HepG2 (cell line): Measurements from ENCODE around the gene MORF4L1.

Experiments
- CREM ChIP-seq, 2 experiments: sonication (generic) in 1 of 2; formaldehyde crosslinking in 1 of 2; IDR thresholded peaks; 2 replicates each; pipeline versions ENCODE4 v1.4.0 to v1.6.1; 2016 to 2020; ENCODE audit warnings: antibody characterized with exemption in 1 of 2, mild to moderate bottlenecking in 1 of 2, missing genetic modification reagents in 1 of 2
- EHMT2 ChIP-seq: fragments of 200-600 bp; sonication (generic); IDR thresholded peaks from 2 replicates; pipeline ENCODE4 v1.7.0; 2017; ENCODE audit warnings: antibody characterized with exemption, low read depth, low read length, borderline replicate concordance
- ETV6 ChIP-seq: sonication (generic); formaldehyde crosslinking; conservative IDR thresholded peaks from 2 replicates; pipeline ENCODE4 v1.4.0; 2020; ENCODE audit warnings: missing genetic modification reagents
- EZH2 ChIP-seq: conservative IDR thresholded peaks from 2 replicates; pipeline ENCODE4 v1.6.1; 2012; ENCODE audit warnings: mild to moderate bottlenecking, low read depth, low read length, moderate library complexity
- MXD4 ChIP-seq: IDR thresholded peaks from 2 replicates; pipeline ENCODE4 v1.6.1; 2016; ENCODE audit warnings: mild to moderate bottlenecking, missing biosample characterization, missing genetic modification reagents
- THRA ChIP-seq: sonication (generic); formaldehyde crosslinking; IDR thresholded peaks from 2 replicates; pipeline ENCODE4 v1.4.0; 2020; ENCODE audit warnings: missing genetic modification reagents, borderline replicate concordance
- ZBTB44 ChIP-seq: sonication (generic); formaldehyde crosslinking; IDR thresholded peaks from 2 replicates; pipeline ENCODE4 v1.4.0; 2020; ENCODE audit warnings: missing genetic modification reagents
- ZNF703 ChIP-seq: sonication (generic); formaldehyde crosslinking; IDR thresholded peaks from 2 replicates; pipeline ENCODE4 v1.5.1; 2020; ENCODE audit warnings: missing genetic modification reagents, mild to moderate bottlenecking, moderate library complexity, borderline replicate concordance
- TF ChIP-seq, protein P1 (sequence below): sonication (generic); formaldehyde crosslinking; IDR thresholded peaks from 2 replicates; pipeline ENCODE4 v1.5.0; 2020; ENCODE audit warnings: mild to moderate bottlenecking, missing genetic modification reagents, moderate library complexity

GRCh38 chr15:78932258-78932808, 59.6 kb downstream of the MORF4L1 start:
- TF ChIP-seq CREM (IDR thresholded peaks at IDR 0.05) (no peak), CREM (CRISPR knock-in tag; IDR thresholded peaks at IDR 0.05) (no peak), ETV6 (CRISPR knock-in tag) (no peak), ZBTB44 (no peak), MXD4 (CRISPR knock-in tag) (no peak), THRA (CRISPR knock-in tag) (no peak), EZH2 (no peak), ZNF703 (CRISPR knock-in tag) (no peak), EHMT2 (no peak)
- TF ChIP-seq, protein P1, sequence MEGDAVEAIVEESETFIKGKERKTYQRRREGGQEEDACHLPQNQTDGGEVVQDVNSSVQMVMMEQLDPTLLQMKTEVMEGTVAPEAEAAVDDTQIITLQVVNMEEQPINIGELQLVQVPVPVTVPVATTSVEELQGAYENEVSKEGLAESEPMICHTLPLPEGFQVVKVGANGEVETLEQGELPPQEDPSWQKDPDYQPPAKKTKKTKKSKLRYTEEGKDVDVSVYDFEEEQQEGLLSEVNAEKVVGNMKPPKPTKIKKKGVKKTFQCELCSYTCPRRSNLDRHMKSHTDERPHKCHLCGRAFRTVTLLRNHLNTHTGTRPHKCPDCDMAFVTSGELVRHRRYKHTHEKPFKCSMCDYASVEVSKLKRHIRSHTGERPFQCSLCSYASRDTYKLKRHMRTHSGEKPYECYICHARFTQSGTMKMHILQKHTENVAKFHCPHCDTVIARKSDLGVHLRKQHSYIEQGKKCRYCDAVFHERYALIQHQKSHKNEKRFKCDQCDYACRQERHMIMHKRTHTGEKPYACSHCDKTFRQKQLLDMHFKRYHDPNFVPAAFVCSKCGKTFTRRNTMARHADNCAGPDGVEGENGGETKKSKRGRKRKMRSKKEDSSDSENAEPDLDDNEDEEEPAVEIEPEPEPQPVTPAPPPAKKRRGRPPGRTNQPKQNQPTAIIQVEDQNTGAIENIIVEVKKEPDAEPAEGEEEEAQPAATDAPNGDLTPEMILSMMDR (CRISPR knock-in tag), result no peak
